PFSK-1 (cell line): ENCODE measurements around the gene IFIT5.

Experiments
- FOXP2 ChIP-seq: optimal IDR thresholded peaks from 2 replicates; pipeline ENCODE3; 2011; ENCODE audit warnings: borderline replicate concordance, control low read depth, inconsistent platforms; ENCODE audit not compliant: insufficient read depth; ENCODE audit errors: extremely low read length, extremely low read depth
- POLR2AphosphoS5 ChIP-seq: IDR thresholded peaks from 2 replicates; pipeline ENCODE4 v1.6.1; 2012; ENCODE audit warnings: low read depth, mild to moderate bottlenecking, control low read depth, low read length, moderate library complexity
- SIN3A ChIP-seq: IDR thresholded peaks from 2 replicates; pipeline ENCODE4 v1.6.1; 2012; ENCODE audit warnings: mild to moderate bottlenecking, low read length, moderate library complexity, borderline replicate concordance; ENCODE audit not compliant: insufficient read depth
- TAF1 ChIP-seq: IDR thresholded peaks from 2 replicates; pipeline ENCODE4 v1.6.1; 2012; ENCODE audit warnings: low read length, control low read depth, borderline replicate concordance; ENCODE audit not compliant: insufficient read depth
- TF ChIP-seq, protein P1 (sequence below), 2 experiments: IDR thresholded peaks; 2 replicates each; pipeline versions ENCODE4 v1.6.1 to v1.8.0; 2011 to 2012; ENCODE audit warnings: low read depth in 2 of 2, low read length in 2 of 2, control low read depth in 1 of 2, inconsistent platforms in 1 of 2, mild to moderate bottlenecking in 1 of 2, moderate library complexity in 1 of 2; ENCODE audit not compliant: insufficient read depth in 1 of 2

Gene IFIT5

DNA sequence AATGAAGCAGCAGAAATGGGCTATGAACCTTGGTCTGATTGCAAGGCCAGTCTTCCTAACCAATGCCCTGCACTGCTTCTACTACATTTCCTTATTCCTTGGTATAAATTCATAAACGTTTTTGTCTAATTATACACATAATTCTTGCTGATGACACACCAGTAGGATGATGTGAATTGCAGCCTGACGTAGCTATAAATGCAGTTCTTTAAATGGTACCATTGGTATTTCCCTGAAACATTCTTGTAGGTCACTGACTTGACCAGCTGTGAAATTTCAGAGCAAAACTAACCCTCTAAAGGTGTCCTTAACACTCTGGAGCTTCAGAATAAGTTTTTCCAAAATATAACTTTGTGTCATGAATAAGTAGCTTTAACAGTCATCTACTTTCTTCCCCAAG lies 50.8 kb downstream of the IFIT5 start:
- TF ChIP-seq SIN3A (no peak), POLR2AphosphoS5 (no peak), FOXP2 (no peak), TAF1 (no peak)
- TF ChIP-seq, protein P1, sequence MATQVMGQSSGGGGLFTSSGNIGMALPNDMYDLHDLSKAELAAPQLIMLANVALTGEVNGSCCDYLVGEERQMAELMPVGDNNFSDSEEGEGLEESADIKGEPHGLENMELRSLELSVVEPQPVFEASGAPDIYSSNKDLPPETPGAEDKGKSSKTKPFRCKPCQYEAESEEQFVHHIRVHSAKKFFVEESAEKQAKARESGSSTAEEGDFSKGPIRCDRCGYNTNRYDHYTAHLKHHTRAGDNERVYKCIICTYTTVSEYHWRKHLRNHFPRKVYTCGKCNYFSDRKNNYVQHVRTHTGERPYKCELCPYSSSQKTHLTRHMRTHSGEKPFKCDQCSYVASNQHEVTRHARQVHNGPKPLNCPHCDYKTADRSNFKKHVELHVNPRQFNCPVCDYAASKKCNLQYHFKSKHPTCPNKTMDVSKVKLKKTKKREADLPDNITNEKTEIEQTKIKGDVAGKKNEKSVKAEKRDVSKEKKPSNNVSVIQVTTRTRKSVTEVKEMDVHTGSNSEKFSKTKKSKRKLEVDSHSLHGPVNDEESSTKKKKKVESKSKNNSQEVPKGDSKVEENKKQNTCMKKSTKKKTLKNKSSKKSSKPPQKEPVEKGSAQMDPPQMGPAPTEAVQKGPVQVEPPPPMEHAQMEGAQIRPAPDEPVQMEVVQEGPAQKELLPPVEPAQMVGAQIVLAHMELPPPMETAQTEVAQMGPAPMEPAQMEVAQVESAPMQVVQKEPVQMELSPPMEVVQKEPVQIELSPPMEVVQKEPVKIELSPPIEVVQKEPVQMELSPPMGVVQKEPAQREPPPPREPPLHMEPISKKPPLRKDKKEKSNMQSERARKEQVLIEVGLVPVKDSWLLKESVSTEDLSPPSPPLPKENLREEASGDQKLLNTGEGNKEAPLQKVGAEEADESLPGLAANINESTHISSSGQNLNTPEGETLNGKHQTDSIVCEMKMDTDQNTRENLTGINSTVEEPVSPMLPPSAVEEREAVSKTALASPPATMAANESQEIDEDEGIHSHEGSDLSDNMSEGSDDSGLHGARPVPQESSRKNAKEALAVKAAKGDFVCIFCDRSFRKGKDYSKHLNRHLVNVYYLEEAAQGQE (IDR thresholded peaks at IDR 0.05; ENCODE audit: insufficient read depth in 1 of 2, low read depth in 2 of 2, low read length in 2 of 2), result no peak

DNA sequence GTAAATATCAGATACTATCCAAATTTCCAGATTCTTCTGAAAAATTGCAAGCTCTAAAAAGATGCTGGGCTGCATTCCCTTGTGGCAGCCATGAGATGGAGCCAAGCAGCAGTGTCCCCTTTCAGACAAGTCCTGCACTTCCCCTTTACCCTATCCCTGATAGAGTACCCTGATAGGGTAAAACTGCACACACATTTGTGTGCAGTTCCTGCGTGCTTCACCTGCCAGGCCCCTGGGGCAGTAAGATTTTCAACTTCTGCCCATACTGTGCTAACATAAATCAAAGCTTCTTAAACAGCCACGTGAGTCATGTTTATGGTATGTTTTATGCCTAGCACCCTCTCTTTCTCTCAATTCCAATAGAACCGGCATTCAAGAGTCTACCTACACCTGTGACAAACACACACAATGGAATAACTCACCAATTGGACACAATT lies 52.2 kb downstream of the IFIT5 start:
- no peak for TF ChIP-seq SIN3A
- TF ChIP-seq, protein P1 (IDR thresholded peaks at IDR 0.05; ENCODE audit: insufficient read depth in 1 of 2, low read depth in 2 of 2, low read length in 2 of 2), result no peak
- no peak for TF ChIP-seq POLR2AphosphoS5
- no peak for TF ChIP-seq FOXP2
- TF ChIP-seq TAF1, result no peak

DNA sequence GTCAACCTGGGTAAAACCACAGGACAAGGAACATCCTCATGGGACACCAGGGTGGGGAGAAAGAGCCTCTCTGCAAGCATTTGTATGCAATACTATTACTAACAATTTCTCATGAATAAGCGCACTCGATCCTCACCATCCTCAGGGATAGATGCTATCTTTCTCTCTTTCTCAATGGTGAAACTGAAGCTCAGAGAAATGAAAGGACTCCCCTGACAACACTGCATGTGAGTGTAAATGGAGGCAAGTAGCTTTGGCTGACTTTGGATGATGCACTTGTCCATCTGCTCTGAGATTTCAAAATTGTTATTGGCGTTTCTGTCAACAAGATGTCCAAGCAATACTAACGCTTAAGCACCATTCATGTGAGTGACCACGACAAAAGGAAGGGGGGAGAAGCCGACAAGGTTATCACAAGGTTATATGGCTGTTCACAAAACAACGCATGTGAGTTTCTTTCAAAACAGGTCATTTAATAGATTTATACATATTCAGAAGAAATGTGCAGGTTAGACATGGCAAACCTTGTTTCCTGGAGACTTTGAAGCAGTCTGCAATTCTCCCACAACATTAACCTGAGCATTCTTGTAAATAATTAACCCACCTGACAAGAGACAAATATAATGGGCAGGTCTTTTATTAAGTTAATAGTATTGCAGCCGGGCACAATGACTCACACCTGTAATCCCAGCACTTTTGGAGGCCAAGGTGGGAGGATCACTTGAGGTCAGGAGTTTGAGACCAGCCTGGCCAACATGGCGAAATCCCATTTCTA lies 54.0 kb downstream of the IFIT5 start:
- TF ChIP-seq SIN3A (no peak), FOXP2 (no peak)

DNA sequence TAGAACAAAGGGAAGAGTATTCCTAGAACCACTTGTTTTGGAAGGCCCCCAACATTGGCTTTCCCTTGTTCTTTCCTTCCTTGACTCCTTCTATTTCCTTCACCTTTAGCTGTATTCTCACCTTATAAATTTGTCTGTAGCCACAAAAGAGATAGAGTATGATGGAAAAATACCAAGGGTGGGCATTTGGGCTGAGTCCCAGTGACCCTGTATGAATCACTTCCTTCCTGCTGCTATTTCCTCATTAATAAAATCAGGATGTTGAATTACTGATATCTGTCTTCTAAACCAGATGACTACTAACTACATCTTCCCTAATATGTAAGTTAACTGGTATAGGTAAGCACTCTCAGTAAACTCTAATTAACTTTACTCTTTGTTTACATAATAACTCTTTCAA lies 55.1 kb downstream of the IFIT5 start:
- TF ChIP-seq POLR2AphosphoS5 (no peak), FOXP2 (no peak)
